CD4-positive, alpha-beta T cell (primary cell): ENCODE data around the gene YPEL5. TPM values are rescaled to one million over a fixed set of nuclear protein-coding genes. Genes with fewer than 3 reads are reported as not detected.

Experiments used
- ATAC-seq: fragments of 200-7000 bp; cut with Tn5 transposase; one replicate; pipeline ENCODE4 v1.10.0; 2022; ENCODE audit warnings: mild to moderate bottlenecking; ENCODE audit not compliant: poor library complexity
- CTCF ChIA-PET: fragments of 350-600 bp; sonication (Branson Sonifier 250); formaldehyde crosslinking; loops from one replicate; lab custom pipeline; 2021; ENCODE audit warnings: antibody characterized with exemption, inconsistent platforms; lab: Charles Lee
- POLR2A ChIA-PET: fragments of 350-600 bp; sonication (Branson Sonifier 250); formaldehyde crosslinking; loops from one replicate; lab custom pipeline; 2021; ENCODE audit warnings: antibody characterized with exemption, inconsistent platforms; lab: Charles Lee
- DNase-seq, 14 experiments: peaks; one replicate each; pipeline ENCODE4 v3.0.0-alpha.2; 2013 to 2020; ENCODE audit warnings: mixed read lengths in 2 of 14
- H3K27ac ChIP-seq, 2 donors: one replicate each; pipeline versions ENCODE4 v1.5.1 to v1.7.0; 2013; ENCODE audit warnings: low read length in 2 of 2, low read depth in 1 of 2, mild to moderate bottlenecking in 1 of 2
- H3K27me3 ChIP-seq, 2 experiments: 1 replicate in 1 of 2; 2 replicates in 1 of 2; pipeline versions ENCODE4 v1.6.1 to v1.7.0; 2013; ENCODE audit warnings: low read length in 2 of 2, control low read depth in 1 of 2, mild to moderate bottlenecking in 1 of 2, moderate library complexity in 1 of 2; ENCODE audit not compliant: insufficient read depth in 2 of 2, control insufficient read depth in 1 of 2
- H3K36me3 ChIP-seq: one replicate; pipeline ENCODE4 v1.6.1; 2013; ENCODE audit warnings: low read length, control low read depth; ENCODE audit not compliant: insufficient read depth
- H3K4me1 ChIP-seq: one replicate; pipeline ENCODE4 v1.6.1; 2013; ENCODE audit warnings: low read length, control low read depth; ENCODE audit not compliant: insufficient read depth
- H3K4me3 ChIP-seq: one replicate; pipeline ENCODE4 v1.5.1; 2013; ENCODE audit warnings: mild to moderate bottlenecking, low read length, moderate library complexity
- H3K9me3 ChIP-seq, 2 experiments: 1 replicate in 1 of 2; 2 replicates in 1 of 2; pipeline versions ENCODE4 v1.6.1 to v1.7.0; 2013; ENCODE audit warnings: low read length in 2 of 2, mild to moderate bottlenecking in 2 of 2, control low read depth in 1 of 2, moderate library complexity in 1 of 2; ENCODE audit not compliant: control insufficient read depth in 1 of 2, insufficient read depth in 1 of 2
- H3K27ac Mint-ChIP-seq: one replicate; pipeline ENCODE4 v1.8.0; 2020; ENCODE audit warnings: mixed read lengths
- H3K27me3 Mint-ChIP-seq: one replicate; pipeline ENCODE4 v1.8.0; 2021; ENCODE audit warnings: mixed read lengths
- H3K36me3 Mint-ChIP-seq: one replicate; pipeline ENCODE4 v1.8.0; 2021; ENCODE audit warnings: low read depth, mixed read lengths
- H3K4me1 Mint-ChIP-seq: one replicate; pipeline ENCODE4 v1.8.0; 2021; ENCODE audit warnings: low read depth, mixed read lengths
- H3K4me3 Mint-ChIP-seq: one replicate; pipeline ENCODE4 v1.8.0; 2020; ENCODE audit warnings: mild to moderate bottlenecking, mixed read lengths
- H3K9me3 Mint-ChIP-seq: one replicate; pipeline ENCODE4 v1.8.0; 2020; ENCODE audit warnings: mixed read lengths
- CTCF ChIP-seq: fragments of 200-600 bp; IDR thresholded peaks from one replicate; pipeline ENCODE4 v1.8.0; 2022; ENCODE audit warnings: antibody characterized with exemption, mild to moderate bottlenecking
- intact Hi-C, 2 experiments: fragments of 100-400 bp; cut with DNase I in 1 of 2; cut with micrococcal nuclease in 1 of 2; formaldehyde crosslinking; loops; one replicate each; pipeline versions ENCODE4 v1.15.1 to v1.9.0; 2023 to 2025; cut with DNase I, micrococcal nuclease
- total RNA-seq, 174 experiments: library from RNA in 2 of 174; stranded (reverse) in 2 of 174; gene quantifications; one replicate each; pipeline ENCODE4 v1.2.3 and lab custom pipeline; 2021 to 2026

The YPEL5 gene
- total RNA-seq, 2 experiments from 2014 or later = 932 to 972 TPM

- POLR2A ChIA-PET = interaction anchor here (0.8 to 4.9 kb wide), 23 partner anchors 10 to 548 kb away, joined by 3 to 68 read pairs (median 4); partner anchors contain the start of genes LBH, LCLAT1 and YPEL5
- CTCF ChIA-PET = interaction anchor here (0.6 to 4.5 kb wide), 44 partner anchors 9 to 548 kb away, joined by 3 to 78 read pairs (median 5); partner anchors contain the start of genes LBH and YPEL5
- intact Hi-C loops = loop anchor here (1.0 to 10.0 kb wide), 7 partner anchors 74 to 1360 kb away; no protein-coding TSS in a partner anchor
- H3K9me3 ChIP-seq = no peaks in the 10 kb centered on the region
- H3K27ac ChIP-seq = no peak overlapping the region
- H3K27me3 ChIP-seq = no peaks in the 10 kb centered on the region
- H3K36me3 ChIP-seq = peaks cover 21% of the 10 kb centered on the region
- Mint-ChIP-seq H3K27me3 (no peaks in the 10 kb centered on the region), H3K27ac (peak overlapping the region; percentile 74), H3K4me3 (no peak overlapping the region), H3K36me3 (peaks cover 33% of the 10 kb centered on the region), H3K4me1 (peaks cover 18% of the 10 kb centered on the region), H3K9me3 (no peaks in the 10 kb centered on the region)
- DNase-seq (peak in 13 of 14 experiments; percentile 23 to 90 (median 50)), ATAC-seq (peak; percentile 76)
- H3K4me3 ChIP-seq = no peak overlapping the region
- H3K4me1 ChIP-seq = no peaks in the 10 kb centered on the region
- TF ChIP-seq CTCF = peak; percentile 97
Measured at GRCh38 chr2:30165050-30165520, 18.3 kb downstream of the YPEL5 start.

GRCh38 chr2:30165617-30166016, 18.8 kb downstream of the YPEL5 start:
- Mint-ChIP-seq H3K4me1 (peaks cover 13% of the 10 kb centered on the region), H3K27ac (peak overlapping the region; percentile 16), H3K9me3 (no peaks in the 10 kb centered on the region), H3K4me3 (no peak overlapping the region), H3K27me3 (no peaks in the 10 kb centered on the region), H3K36me3 (peaks cover 28% of the 10 kb centered on the region)
- no peaks in the 10 kb centered on the region for H3K27me3 ChIP-seq
- H3K9me3 ChIP-seq = no peaks in the 10 kb centered on the region
- no peak for ATAC-seq
- intact Hi-C loops = loop anchor here (1.0 to 10.0 kb wide), 8 partner anchors 39 to 1359 kb away; no protein-coding TSS in a partner anchor
- peaks cover 16% of the 10 kb centered on the region for H3K36me3 ChIP-seq
- DNase-seq = no peak
- CTCF ChIA-PET = interaction anchor here (0.6 to 4.5 kb wide), 37 partner anchors 10 to 547 kb away, joined by 3 to 78 read pairs (median 5); partner anchors contain the start of genes LBH and YPEL5
- no peak overlapping the region for H3K4me3 ChIP-seq
- H3K4me1 ChIP-seq = no peaks in the 10 kb centered on the region
- TF ChIP-seq CTCF = no peak
- no peak overlapping the region for H3K27ac ChIP-seq
- POLR2A ChIA-PET = interaction anchor here (0.8 to 4.9 kb wide), 17 partner anchors 14 to 548 kb away, joined by 3 to 68 read pairs (median 5); partner anchors contain the start of genes LBH, LCLAT1 and YPEL5

- no peaks in the 10 kb centered on the region for H3K27me3 ChIP-seq
- Mint-ChIP-seq H3K27me3 (no peaks in the 10 kb centered on the region), H3K4me3 (no peak overlapping the region), H3K4me1 (no peaks in the 10 kb centered on the region), H3K9me3 (no peaks in the 10 kb centered on the region), H3K27ac (no peak overlapping the region), H3K36me3 (no peaks in the 10 kb centered on the region)
- H3K4me1 ChIP-seq = no peaks in the 10 kb centered on the region
- H3K4me3 ChIP-seq = no peak overlapping the region
- DNase-seq = peak in 1 of 14 experiments; percentile 51
- no peak for TF ChIP-seq CTCF
- intact Hi-C loops = no loop called here
- H3K36me3 ChIP-seq = no peaks in the 10 kb centered on the region
- no peaks in the 10 kb centered on the region for H3K9me3 ChIP-seq
- H3K27ac ChIP-seq = no peak overlapping the region
- CTCF ChIA-PET = no interaction called here
- ATAC-seq = peak; percentile 18
- POLR2A ChIA-PET = no interaction called here
Measured at GRCh38 chr2:30172627-30173026, 25.8 kb downstream of the YPEL5 start.
